ENCODE measurements around the gene OR6C1.
"Not testable (repeated sequence)": the region's sequence is repeated elsewhere in the genome, so short reads cannot be mapped to it uniquely, and the experiment has no call there.

Gene OR6C1

GRCh38 chr12:55296469-55296868 is 17.7 kb upstream of the OR6C1 start, which contains the start of gene OR6C6:
Gene OR6C6 (minus strand): TSS chr12:55296569. CDS start chr12:55295232, 1,337 bp downstream.
- Histone ChIP-seq H3K27me3 (ENCODE audit: control insufficient read depth, low read length) (0 out of 2 replicates have a peak, but pooled peaks cover 3% of the 10 kb centered on the region), H3K4me3 (ENCODE audit: low read length) (no peak within 1 kb of the TSS), H3K9me2 (replicated peaks; ENCODE audit: control insufficient read depth, low read length) (no peaks in the 10 kb centered on the region), H3K27ac (ENCODE audit: low read depth, low read length) (no peak within 1 kb of the TSS), H3K36me3 (ENCODE audit: control insufficient read depth, low read length) (no peaks in the 10 kb centered on the region), H3K79me2 (ENCODE audit: control insufficient read depth, low read length) (no peaks in the 10 kb centered on the region), H3K4me2 (ENCODE audit: low read length) (no peak within 1 kb of the TSS), H3K4me1 (ENCODE audit: control insufficient read depth, low read length) (no peaks in the 10 kb centered on the region), H3F3A (ENCODE audit: control insufficient read depth, insufficient read depth) (no peaks in the 10 kb centered on the region), H3K9me3 (ENCODE audit: control insufficient read depth, insufficient read depth, low read length) (no peaks in the 10 kb centered on the region), H4K20me1 (ENCODE audit: control insufficient read depth, insufficient read depth, low read depth, low read length) (no peaks in the 10 kb centered on the region)
- TF ChIP-seq CTCF (IDR thresholded peaks at IDR 0.05; ENCODE audit: low read depth, low read length, poor library complexity, severe bottlenecking) (no peak), EZH2phosphoT487 (IDR thresholded peaks at IDR 0.05; ENCODE audit: borderline replicate concordance, low read length) (no peak)

- no peak for TF ChIP-seq EZH2phosphoT487 (IDR thresholded peaks at IDR 0.05; ENCODE audit: borderline replicate concordance, low read length)
- no peak for TF ChIP-seq CTCF (IDR thresholded peaks at IDR 0.05; ENCODE audit: low read depth, low read length, poor library complexity, severe bottlenecking)
- H3F3A ChIP-seq (ENCODE audit: control insufficient read depth, insufficient read depth): no peaks in the 10 kb centered on the region
- H3K27me3 ChIP-seq (ENCODE audit: control insufficient read depth, low read length): no peaks in the 10 kb centered on the region
- no peak overlapping the region for H3K4me3 ChIP-seq (ENCODE audit: low read length)
- no peaks in the 10 kb centered on the region for H3K79me2 ChIP-seq (ENCODE audit: control insufficient read depth, low read length)
- no peaks in the 10 kb centered on the region for H3K9me3 ChIP-seq (ENCODE audit: control insufficient read depth, insufficient read depth, low read length)
- no peak overlapping the region for H3K4me2 ChIP-seq (ENCODE audit: low read length)
- H4K20me1 ChIP-seq (ENCODE audit: control insufficient read depth, insufficient read depth, low read depth, low read length): no peaks in the 10 kb centered on the region
- H3K27ac ChIP-seq (ENCODE audit: low read depth, low read length): no peak overlapping the region
- no peaks in the 10 kb centered on the region for H3K4me1 ChIP-seq (ENCODE audit: control insufficient read depth, low read length)
- no peaks in the 10 kb centered on the region for H3K36me3 ChIP-seq (ENCODE audit: control insufficient read depth, low read length)
- no peaks in the 10 kb centered on the region for H3K9me2 ChIP-seq (replicated peaks; ENCODE audit: control insufficient read depth, low read length)
Measured at GRCh38 chr12:55320201-55320600, 6.1 kb downstream of the OR6C1 start.

GRCh38 chr12:55325801-55326200 is 11.7 kb downstream of the OR6C1 start:
- H3K4me1 ChIP-seq (ENCODE audit: control insufficient read depth, low read length); H4K20me1 ChIP-seq (ENCODE audit: control insufficient read depth, insufficient read depth, low read depth, low read length); H3F3A ChIP-seq (ENCODE audit: control insufficient read depth, insufficient read depth); H3K27me3 ChIP-seq (ENCODE audit: control insufficient read depth, low read length); H3K36me3 ChIP-seq (ENCODE audit: control insufficient read depth, low read length); H3K79me2 ChIP-seq (ENCODE audit: control insufficient read depth, low read length); H3K27ac ChIP-seq (ENCODE audit: low read depth, low read length); H3K4me2 ChIP-seq (ENCODE audit: low read length); H3K9me3 ChIP-seq (ENCODE audit: control insufficient read depth, insufficient read depth, low read length); H3K4me3 ChIP-seq (ENCODE audit: low read length); H3K9me2 ChIP-seq (replicated peaks; ENCODE audit: control insufficient read depth, low read length): not testable (repeated sequence)

- Histone ChIP-seq H3K36me3 (ENCODE audit: control insufficient read depth, low read length) (no peaks in the 10 kb centered on the region), H3K4me2 (ENCODE audit: low read length) (no peak within 1 kb of the TSS), H3K27me3 (ENCODE audit: control insufficient read depth, low read length) (0 out of 2 replicates have a peak, but pooled peaks cover 3% of the 10 kb centered on the region), H3K79me2 (ENCODE audit: control insufficient read depth, low read length) (no peaks in the 10 kb centered on the region), H3K9me3 (ENCODE audit: control insufficient read depth, insufficient read depth, low read length) (no peaks in the 10 kb centered on the region), H4K20me1 (ENCODE audit: control insufficient read depth, insufficient read depth, low read depth, low read length) (no peaks in the 10 kb centered on the region), H3K9me2 (replicated peaks; ENCODE audit: control insufficient read depth, low read length) (no peaks in the 10 kb centered on the region), H3K4me1 (ENCODE audit: control insufficient read depth, low read length) (no peaks in the 10 kb centered on the region), H3F3A (ENCODE audit: control insufficient read depth, insufficient read depth) (no peaks in the 10 kb centered on the region), H3K4me3 (ENCODE audit: low read length) (no peak within 1 kb of the TSS), H3K27ac (ENCODE audit: low read depth, low read length) (no peak within 1 kb of the TSS)
- TF ChIP-seq EZH2phosphoT487 (IDR thresholded peaks at IDR 0.05; ENCODE audit: borderline replicate concordance, low read length) (no peak), CTCF (IDR thresholded peaks at IDR 0.05; ENCODE audit: low read depth, low read length, poor library complexity, severe bottlenecking) (no peak)
Measured at GRCh38 chr12:55330446-55330845, 16.3 kb downstream of the OR6C1 start, which contains the start of gene OR6C3. Gene OR6C3 (plus strand): TSS chr12:55330746. CDS start chr12:55331701, 955 bp downstream.

All from DOHH2 (cell line).